Loucy (cell line): ENCODE measurements around the gene ZG16.

ENCODE experiments used
- CTCF ChIP-seq: fragments of 200-600 bp; sonication (generic); conservative IDR thresholded peaks from 2 replicates; pipeline ENCODE4 v1.5.1; 2014; ENCODE audit warnings: mild to moderate bottlenecking, antibody characterized with exemption, low read length
- EZH2phosphoT487 ChIP-seq: fragments of 200-600 bp; IDR thresholded peaks from 2 replicates; pipeline ENCODE4 v1.6.1; 2018; ENCODE audit warnings: antibody characterized with exemption, mild to moderate bottlenecking, moderate library complexity, borderline replicate concordance

- TF ChIP-seq CTCF = no peak
- TF ChIP-seq EZH2phosphoT487 = no peak
These were observed 47.4 kb upstream of the ZG16 start for GRCh38 chr16:29730649-29731048.
